Glutamatergic neuron (in vitro differentiated cells): ENCODE data around the gene TMEM100. TPM values are rescaled to one million over a fixed set of nuclear protein-coding genes. Genes with fewer than 3 reads are reported as not detected.
A peak's percentile ranks its signal among the peaks of the same experiment; 100 is the strongest.

Experiments
- DNase-seq: peaks from one replicate; pipeline ENCODE4 v3.0.0; 2022
- H3K27ac Mint-ChIP-seq: one replicate; pipeline ENCODE4 v1.8.0; 2020; ENCODE audit warnings: mild to moderate bottlenecking, mixed read lengths, inconsistent platforms; ENCODE audit not compliant: unreplicated experiment
- H3K27me3 Mint-ChIP-seq: one replicate; pipeline ENCODE4 v1.8.0; 2020; ENCODE audit warnings: mild to moderate bottlenecking, moderate library complexity, mixed read lengths, inconsistent platforms; ENCODE audit not compliant: unreplicated experiment
- H3K36me3 Mint-ChIP-seq: one replicate; pipeline ENCODE4 v1.8.0; 2020; ENCODE audit warnings: mild to moderate bottlenecking, mixed read lengths, inconsistent platforms; ENCODE audit not compliant: unreplicated experiment
- H3K4me1 Mint-ChIP-seq: one replicate; pipeline ENCODE4 v1.8.0; 2020; ENCODE audit warnings: mild to moderate bottlenecking, low read depth, mixed read lengths, inconsistent platforms; ENCODE audit not compliant: unreplicated experiment
- H3K4me3 Mint-ChIP-seq: one replicate; pipeline ENCODE4 v1.8.0; 2020; ENCODE audit warnings: mild to moderate bottlenecking, mixed read lengths, inconsistent platforms; ENCODE audit not compliant: unreplicated experiment
- H3K9me3 Mint-ChIP-seq: one replicate; pipeline ENCODE4 v1.8.0; 2020; ENCODE audit warnings: mild to moderate bottlenecking, moderate library complexity, mixed read lengths, inconsistent platforms; ENCODE audit not compliant: unreplicated experiment
- total RNA-seq: library from RNA; stranded (reverse); fragmentation: NEBNext Ultra II Directional; extraction: Animal tissue kit (Norgen Biotek cat#: 25700); gene quantifications from one replicate; pipeline ENCODE4 v1.2.1, GENCODE V29; 2021; ENCODE audit not compliant: unreplicated experiment
- TF ChIP-seq, protein P1 (sequence below): fragments of 200-600 bp; sonication (generic); IDR thresholded peaks from one replicate; pipeline ENCODE4 v1.5.0; 2021; ENCODE audit not compliant: partially characterized antibody, unreplicated experiment

TMEM100 gene
- total RNA-seq, 1 donor from 2014 or later, result 1.4 TPM

DNA sequence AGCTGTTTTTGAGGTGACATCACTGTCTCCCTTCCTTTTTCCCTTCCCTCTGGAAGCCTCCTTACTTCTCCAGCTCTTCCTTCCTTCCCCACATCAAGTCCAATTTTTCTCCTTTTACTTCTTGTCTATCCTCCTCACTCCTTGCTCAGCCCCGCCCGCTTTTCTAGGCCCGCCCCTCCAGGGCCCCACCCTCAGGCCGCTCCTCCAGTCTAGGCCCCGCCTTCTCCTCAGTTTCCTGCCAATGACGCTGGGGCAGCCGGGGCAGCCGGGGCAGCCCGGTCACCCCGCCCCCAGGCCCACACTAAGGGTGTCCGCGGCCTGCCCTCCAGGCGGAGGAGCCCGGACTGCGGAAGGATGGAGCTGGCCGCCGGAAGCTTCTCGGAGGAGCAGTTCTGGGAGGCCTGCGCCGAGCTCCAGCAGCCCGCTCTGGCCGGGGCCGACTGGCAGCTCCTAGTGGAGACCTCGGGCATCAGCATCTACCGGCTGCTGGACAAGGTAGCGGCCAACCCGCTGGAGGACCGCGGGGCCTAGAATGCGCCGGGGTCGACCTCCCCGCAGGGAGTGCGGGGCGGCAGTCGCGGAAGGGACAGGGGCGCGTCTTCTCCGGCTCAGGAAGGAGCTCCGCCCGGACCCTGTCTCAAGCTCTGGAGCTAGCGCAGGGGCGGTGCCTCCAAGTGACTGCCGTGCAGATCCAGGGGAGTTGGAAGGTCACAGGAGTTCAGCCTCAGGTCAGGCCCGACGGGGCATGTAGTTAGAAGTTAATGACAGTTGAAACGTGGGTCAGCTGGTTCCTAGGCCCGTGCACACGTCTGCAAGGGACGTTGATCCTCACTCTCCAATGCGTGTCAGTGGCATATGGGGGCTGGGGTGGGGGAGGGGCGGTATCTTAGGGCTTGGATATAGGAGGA lies 28.3 kb upstream of the TMEM100 start, which contains the start of gene PCTP:
Gene PCTP, plus strand, starts transcription at position 302 of the 908 bp plus-strand sequence. Its CDS starts 53 bp downstream, at position 355.
- TF ChIP-seq, protein P1, sequence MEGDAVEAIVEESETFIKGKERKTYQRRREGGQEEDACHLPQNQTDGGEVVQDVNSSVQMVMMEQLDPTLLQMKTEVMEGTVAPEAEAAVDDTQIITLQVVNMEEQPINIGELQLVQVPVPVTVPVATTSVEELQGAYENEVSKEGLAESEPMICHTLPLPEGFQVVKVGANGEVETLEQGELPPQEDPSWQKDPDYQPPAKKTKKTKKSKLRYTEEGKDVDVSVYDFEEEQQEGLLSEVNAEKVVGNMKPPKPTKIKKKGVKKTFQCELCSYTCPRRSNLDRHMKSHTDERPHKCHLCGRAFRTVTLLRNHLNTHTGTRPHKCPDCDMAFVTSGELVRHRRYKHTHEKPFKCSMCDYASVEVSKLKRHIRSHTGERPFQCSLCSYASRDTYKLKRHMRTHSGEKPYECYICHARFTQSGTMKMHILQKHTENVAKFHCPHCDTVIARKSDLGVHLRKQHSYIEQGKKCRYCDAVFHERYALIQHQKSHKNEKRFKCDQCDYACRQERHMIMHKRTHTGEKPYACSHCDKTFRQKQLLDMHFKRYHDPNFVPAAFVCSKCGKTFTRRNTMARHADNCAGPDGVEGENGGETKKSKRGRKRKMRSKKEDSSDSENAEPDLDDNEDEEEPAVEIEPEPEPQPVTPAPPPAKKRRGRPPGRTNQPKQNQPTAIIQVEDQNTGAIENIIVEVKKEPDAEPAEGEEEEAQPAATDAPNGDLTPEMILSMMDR, result peak; percentile 57
- Mint-ChIP-seq H3K27ac (peak within 1 kb of the TSS; percentile 75), H3K4me3 (peak within 1 kb of the TSS; percentile 91), H3K4me1 (peaks cover 8% of the 10 kb centered on the region), H3K36me3 (no peaks in the 10 kb centered on the region), H3K9me3 (no peaks in the 10 kb centered on the region), H3K27me3 (peaks cover 8% of the 10 kb centered on the region)
- DNase-seq, result peak; percentile 96

- TF ChIP-seq, protein P1, result no peak
- peaks cover 8% of the 10 kb centered on the region for H3K27me3 Mint-ChIP-seq
- H3K4me1 Mint-ChIP-seq, result peaks cover 8% of the 10 kb centered on the region
- H3K4me3 Mint-ChIP-seq, result no peak overlapping the region
- H3K9me3 Mint-ChIP-seq, result no peaks in the 10 kb centered on the region
- H3K36me3 Mint-ChIP-seq, result no peaks in the 10 kb centered on the region
- no peak overlapping the region for H3K27ac Mint-ChIP-seq
- no peak for DNase-seq
Observed at GRCh38 chr17:55749985-55750384, 27.3 kb upstream of the TMEM100 start.

GRCh38 chr17:55748841-55749240 lies 26.2 kb upstream of the TMEM100 start:
- DNase-seq, result no peak
- Mint-ChIP-seq H3K27ac (no peak overlapping the region), H3K27me3 (peaks cover 8% of the 10 kb centered on the region), H3K4me1 (peaks cover 8% of the 10 kb centered on the region), H3K9me3 (no peaks in the 10 kb centered on the region), H3K4me3 (no peak overlapping the region), H3K36me3 (no peaks in the 10 kb centered on the region)
- TF ChIP-seq, protein P1, result no peak

DNA sequence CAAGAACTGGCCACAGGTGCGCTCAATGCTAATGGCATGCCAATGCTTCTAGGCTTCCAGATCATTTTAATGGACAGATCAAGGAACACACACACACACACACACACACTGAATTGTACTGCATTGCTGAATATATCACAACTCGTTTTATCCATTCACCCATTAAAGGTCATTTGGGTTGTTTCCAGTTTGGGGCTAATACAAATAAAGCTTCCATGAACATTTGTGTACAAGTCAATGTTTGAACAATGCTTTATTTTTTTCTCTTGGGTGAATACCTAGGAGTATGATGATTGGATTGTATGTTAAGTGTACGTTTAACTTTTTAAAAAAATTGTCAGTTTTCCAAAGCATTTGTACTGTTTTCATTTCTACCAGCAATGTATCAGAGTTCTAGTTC lies 24.5 kb upstream of the TMEM100 start:
- Mint-ChIP-seq H3K9me3 (peaks cover 1% of the 10 kb centered on the region), H3K27ac (no peak overlapping the region), H3K4me3 (no peak overlapping the region), H3K4me1 (peaks cover 4% of the 10 kb centered on the region), H3K36me3 (no peaks in the 10 kb centered on the region), H3K27me3 (peaks cover 4% of the 10 kb centered on the region)
- no peak for DNase-seq
- TF ChIP-seq, protein P1, result no peak

- peaks cover 4% of the 10 kb centered on the region for H3K27me3 Mint-ChIP-seq
Observed at GRCh38 chr17:55746466-55746865, 23.8 kb upstream of the TMEM100 start.

More at GRCh38 chr17:55746466-55746865, 23.8 kb upstream of the TMEM100 start:
- Mint-ChIP-seq H3K27ac (no peak overlapping the region), H3K4me3 (no peak overlapping the region), H3K9me3 (peaks cover 1% of the 10 kb centered on the region), H3K4me1 (no peaks in the 10 kb centered on the region), H3K36me3 (no peaks in the 10 kb centered on the region)
- TF ChIP-seq, protein P1, result no peak
- no peak for DNase-seq
